NCI-H345 treated with DMSO at 0.1 percent for 48 hours (cell line): ENCODE results near the gene CALY.

Source experiments
- DNase-seq: peaks from one replicate; lab custom pipeline; 2025; ENCODE audit not compliant: unreplicated experiment; lab: John Stamatoyannopoulos, UW

The CALY gene

DNA sequence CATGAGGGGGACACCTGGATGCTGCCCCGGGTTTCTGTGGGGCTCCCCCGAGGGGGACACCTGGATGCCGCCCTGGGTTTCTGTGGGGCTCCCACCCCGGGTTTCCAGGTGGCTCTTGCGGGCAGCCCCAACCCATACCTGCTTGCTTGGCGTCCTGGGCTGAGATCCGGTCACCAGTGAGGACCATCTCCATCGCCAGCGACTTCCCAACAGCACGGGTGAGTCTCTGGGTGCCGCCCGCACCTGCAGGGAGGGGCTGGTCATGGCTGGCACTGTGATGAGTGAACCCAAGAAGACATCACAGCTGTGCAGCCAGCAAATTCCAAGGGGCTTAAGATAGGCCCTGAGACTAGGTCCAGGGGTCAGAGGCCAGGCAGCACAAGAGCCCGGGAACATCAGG lies 30.1 kb upstream of the CALY start:
- DNase-seq, result no peak

DNA sequence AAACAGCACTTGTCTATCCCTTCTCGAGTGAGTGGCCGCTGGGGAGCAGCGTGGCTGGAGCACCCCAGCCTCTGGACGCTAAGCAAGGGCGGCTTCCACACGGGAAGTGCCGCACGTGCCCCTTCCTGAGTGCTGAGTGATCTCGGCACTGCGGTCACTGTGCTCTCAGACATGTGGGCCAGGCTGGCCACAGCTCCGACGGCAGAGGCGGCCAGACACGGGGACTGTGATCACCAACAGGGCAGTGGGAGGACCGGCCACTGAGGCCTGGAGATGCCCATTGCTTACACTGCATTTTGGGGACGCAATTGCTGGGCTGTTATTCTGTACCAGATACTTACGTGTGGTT lies 29.4 kb upstream of the CALY start:
- DNase-seq, result no peak

DNA sequence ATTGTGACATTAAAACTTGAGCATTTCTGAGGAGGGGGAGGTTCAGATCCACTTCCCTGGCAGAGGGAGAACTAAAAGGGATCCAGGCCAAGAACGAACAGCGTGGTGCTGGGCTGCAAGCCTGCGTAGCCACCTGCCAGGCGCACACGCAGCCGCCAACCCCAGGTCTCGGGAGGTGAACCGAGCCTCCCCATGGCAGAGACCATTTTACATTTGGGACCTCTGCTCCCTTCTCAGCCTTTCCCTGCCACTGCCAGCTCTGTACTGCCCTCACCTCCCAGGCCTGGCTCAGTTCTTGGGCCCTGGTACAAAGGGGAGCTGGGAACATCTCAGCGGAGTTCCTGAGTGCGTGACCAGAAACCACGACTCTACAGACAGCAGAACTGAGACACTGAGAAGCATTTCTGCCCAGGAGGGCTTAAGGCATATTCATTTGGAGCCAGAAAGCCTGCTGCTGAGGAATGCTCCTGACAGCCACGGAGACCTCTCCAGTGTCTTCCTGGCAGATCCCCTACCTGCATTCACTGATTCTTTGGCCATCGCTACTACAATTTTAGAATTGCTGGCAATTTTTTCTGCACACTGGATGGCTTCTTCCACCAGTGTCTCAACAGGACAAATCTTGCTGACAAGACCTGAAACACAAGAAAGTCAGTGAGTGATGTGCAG lies 28.9 kb upstream of the CALY start:
- DNase-seq, result no peak

DNA sequence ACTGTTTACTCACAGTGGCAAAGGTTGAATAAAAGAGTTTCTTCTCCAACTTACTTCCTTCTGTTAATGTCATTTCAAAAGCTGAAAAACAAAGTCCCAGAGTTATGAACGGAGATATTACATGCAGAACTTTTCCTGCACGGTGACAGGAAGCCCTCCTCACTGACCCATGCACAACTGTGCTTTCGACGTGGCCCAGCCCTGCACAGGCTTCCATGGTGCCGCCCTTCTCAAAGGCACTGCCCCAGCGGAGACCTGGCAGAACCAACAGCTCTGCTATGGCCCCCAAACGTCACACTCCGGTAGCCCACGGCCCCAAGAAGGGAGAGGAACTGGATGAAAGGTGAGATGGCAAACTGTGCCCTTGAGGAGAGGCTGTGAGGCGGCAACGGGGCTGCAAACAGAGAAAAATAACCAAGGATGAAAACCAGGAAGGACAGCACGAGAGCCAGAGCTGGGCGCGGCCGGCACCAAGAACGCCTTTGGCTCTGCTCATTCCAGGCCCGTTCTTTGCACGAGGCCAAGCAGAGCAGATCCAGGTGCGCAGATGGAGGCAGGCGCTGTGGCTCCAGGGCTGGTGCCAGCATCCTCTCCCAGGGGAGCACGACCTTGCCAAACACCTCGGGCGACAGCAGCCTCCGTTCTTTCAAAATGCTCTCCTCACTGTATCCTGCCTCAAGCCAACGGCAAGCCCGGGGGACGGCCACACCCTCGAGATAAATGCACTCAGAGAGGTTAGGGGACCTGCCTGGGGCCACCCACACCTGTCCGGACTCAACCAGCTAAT lies 28.1 kb upstream of the CALY start:
- no peak for DNase-seq

DNA sequence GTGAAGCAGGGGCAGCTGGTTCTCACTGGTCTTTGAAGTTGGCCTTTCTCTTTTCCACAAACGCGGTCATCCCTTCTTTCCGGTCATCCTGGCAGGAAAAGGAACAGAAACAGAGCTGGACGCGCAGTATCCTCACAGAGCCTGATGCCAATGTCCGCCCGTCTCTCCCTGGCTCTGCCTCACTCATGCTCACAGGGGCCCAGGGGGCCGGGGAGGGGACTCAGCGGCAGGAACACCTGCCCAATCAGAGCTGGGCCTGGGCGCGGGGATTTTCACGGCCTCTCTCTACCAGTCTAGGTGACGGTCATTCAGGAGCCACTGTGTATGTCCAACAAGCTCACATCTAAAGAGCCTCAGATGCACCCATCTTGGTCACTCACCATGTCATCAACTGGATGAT lies 26.1 kb upstream of the CALY start:
- DNase-seq, result no peak

DNA sequence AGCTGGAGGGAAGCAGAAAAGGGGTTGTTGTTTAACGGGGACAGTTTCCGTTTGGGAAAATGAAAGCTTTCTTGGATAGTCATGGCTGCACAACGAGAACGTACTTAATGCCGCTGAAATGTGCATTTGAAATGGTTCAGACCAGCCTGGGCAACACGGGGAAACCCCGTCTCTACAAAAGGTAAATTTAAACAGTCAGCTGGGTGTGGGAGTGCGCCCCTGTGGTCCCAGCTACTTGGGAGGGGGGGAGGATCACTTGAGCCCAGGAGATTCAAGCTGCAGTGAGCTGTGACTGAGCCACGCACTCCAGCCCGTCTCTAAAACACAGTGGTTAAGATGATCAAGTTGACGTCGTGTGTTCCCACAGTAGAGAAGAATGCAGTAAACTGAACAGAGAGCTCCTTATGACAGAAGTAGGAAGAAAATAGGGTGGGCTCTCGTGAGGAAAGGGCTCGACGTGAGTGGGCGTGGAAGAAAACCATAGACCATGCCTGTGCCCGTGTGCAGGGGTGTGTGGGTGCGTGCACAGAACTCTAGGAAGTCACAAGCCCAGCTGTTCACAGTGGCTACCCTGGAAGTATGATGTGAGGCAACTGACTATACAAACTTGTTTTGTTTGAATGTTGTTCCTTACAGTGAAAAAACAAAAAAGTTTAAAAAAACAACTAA lies 25.2 kb upstream of the CALY start:
- no peak for DNase-seq

DNA sequence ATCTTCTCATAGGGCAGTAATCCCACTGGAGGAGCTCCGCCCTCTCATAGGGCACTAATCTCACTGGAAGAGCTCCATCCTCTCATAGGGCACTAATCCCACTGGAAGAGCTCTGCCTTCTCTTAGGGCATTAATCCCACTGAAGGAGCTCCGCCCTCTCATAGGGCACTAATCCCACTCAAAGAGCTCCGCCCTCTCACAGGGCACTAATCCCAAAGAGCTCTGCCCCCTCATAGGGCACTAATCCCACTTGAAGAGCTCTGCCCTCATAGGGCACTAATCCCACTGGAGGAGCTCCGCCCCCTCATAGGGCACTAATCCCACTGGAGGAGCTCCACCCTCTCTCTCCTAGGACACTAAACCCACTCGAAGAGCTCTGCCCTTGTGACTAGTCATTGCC lies 24.5 kb upstream of the CALY start:
- no peak for DNase-seq

DNA sequence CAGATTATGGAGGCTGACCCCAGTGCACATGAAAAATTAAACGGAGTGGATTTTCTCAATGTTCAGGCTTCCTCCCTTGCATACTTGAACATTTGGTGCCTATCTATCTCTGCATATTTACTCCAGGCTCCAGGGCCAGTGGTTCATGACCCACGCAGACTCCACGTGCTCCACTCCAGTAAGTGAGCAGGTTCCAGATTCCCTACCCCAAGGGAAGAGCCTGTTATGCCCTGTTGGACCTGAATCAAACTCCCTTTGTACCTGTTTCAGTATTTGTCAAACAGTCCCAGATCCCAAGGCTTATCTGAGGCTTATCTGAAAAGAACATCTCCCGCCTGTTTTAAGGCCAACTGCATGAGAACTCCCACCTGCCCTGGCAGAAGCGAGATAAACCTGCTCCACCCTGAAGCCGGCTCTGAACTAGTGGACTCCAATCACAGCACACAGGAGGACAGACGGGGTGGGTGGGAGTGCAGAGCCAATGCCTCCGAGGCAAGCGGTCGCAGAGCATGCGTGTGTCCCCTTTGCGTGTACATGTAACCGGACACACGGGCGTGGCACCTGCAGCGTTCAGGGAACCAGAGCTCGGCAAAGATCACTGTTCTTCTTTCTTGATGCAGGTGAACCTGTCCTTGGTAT lies 23.4 kb upstream of the CALY start:
- no peak for DNase-seq

DNA sequence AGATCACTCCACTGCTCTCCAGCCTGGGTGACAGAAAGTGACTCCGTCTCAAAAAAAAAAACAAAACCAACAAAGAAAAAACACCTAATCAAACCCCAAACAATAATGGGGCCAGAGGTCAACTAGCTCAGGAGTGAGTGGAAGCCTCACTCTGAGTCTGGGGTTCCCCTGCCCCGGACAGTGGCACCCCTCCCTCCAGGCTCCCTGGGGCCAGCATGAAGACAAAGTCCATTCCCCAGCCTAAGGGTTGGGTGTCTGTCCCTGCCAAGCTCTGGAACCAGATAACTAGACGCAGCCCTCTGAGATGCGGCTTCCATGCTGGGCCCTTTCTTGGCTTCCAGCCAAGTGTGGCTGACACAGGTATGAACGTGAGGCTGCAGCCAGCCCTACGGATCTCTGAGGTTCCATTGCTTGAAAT lies 22.9 kb upstream of the CALY start:
- DNase-seq, result peak; percentile 58

DNA sequence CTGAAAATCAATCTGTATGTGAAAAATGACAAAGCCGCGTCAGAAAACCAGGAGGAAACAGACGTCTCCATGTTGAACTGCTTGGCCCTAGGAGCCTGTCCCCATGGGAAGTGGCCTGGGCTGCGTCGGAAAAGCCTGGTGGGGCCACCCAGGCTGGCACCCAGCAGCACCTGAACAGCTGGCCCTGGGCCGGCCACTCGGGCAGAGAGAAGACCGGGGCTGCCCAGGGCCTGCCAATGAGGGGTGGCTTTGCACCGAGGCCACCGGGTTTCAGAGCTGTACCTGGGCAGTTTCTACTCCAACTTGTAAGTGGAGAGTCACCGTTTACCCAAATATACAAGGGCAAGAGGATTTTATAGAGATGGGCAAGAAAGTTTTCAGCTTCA lies 22.2 kb upstream of the CALY start:
- no peak for DNase-seq

DNA sequence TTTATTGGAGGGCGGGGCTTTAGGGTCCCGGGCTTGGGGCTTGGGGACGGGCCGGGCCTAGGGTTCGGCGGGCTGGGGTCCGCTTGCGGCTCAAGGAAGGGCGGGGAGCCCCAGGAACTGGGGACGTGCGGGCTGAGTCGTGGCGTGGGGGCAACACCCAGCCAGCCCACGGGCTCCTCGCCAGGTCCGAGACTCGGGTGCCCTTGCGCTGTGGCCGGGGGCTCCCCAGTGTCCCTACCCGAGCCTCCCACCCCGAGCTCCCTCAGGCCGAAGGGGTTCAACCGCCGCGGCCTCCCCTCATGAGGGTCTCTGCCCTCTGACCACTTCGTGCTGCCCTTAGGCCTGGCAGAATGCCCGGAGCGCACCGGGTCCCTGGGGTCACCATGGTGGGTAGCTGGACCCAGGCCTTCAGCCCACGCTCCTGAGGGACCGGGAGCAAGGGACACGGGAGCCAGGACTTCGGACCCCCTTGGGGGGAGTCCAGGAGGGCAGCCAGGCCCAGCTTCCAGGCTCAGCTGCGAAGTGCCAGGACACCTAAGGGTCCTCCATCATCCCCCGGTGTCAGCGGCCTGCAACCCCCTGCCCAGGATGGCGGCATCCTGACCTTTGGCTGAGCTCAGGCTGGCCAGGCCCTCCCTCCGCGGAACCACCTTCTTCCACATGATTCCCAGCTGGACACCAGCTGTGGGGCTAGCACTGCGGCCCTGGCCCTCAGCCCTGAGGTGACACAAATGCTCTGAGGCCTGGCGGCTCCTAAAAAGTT lies 21.6 kb upstream of the CALY start:
- DNase-seq, result no peak

DNA sequence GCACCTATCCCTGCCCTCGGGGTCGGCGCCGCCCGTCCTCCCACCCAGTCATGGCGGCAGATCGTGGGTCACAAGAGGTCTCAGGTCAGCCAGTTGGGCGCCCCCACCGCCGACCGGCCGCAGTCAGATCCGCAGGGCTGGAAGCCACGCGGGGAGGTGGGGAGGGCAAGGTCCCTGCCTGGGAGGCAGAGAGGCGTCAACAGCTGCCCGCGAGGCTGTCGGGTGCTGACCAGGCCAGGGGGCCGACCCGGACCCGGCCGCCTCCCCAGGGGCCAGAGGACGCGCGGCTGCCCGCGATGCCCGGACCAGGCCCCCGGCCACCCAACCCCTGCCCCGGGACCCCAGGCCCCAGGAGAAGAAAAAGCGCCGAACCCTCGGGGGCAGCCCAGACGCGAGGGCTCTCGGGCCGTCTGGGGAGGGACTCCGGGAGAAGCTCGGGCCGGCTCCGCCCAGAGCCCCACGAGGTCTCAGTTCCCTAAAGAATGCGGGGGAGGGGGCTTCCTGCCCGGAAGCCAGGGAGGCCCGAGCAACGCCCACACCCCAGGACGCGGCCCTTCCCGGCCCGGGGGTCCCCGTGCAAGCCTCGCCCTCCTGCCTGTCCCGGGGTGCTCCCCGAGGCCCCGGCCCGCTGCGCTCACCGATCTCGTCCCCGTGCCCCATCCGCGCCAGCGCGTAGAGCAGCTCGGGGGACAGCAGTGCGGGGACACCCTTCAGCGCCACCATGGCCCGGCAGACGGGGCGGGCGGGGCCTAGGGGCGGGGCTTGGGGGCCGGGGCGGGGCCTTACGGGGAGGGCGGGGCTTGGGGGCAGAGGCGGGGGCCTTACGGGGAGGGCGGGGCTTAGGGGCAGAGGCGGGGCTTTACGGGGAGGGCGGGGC lies 20.8 kb upstream of the CALY start, which contains the start of gene FUOM:
TSS of gene FUOM (minus strand) at position 735 of the 877 bp plus-strand sequence. CDS start at position 723, 12 bp downstream.
- DNase-seq, result no peak

DNA sequence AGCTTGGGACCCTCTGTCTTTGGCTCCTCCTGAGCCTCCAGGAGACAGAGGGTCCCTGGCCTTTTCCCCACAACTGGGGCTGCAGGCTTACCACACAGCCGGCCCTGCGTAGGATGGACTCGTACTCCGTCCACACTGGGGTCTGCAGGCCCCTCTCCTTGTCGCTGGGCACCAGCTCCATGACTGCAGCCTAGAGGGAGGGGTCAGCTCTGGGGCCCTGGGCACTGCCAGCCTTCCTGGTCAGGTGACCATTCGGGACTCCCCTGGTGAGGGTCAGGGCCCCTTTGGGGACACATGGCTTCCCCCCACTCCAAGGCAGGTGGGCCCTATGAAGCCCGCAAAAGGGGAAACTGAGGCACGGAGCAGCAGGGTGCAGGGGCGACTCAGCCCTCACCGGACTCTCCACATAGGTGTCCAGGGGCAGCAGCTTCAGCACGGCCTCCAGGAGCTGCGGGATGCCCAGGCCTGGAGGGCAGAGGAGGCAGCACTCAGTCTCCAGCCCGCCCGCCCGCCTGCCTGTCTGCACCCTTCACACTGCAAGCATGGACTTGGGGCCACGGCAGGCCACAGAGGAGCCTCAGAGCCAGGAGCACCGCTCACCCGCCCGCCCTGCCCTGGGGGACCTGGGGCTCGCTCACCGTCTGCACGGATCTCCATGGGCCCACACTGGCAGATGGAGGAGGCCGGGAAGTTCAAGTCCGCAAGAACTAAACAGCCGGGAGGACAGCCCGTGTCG lies 20.0 kb upstream of the CALY start:
- no peak for DNase-seq

DNA sequence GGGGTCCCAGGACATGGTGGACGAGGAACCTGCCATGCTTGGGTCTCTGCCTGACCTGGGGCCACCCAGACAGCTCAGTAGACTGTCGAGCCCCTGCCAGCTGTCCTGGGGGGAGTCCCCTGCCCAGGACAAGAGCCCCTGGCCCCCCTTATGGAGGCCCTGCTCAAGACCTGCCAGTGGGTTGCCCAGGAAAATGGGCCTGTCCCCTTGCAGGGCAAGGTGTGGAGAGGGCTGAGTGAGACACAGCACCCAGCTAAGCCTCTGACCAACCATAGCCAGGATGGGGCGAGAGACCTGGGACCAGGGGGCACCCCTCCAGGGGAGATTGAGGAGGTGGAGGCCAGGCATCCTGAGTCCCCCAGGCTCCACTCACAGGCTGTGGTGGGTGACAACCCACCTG lies 19.3 kb upstream of the CALY start:
- no peak for DNase-seq

DNA sequence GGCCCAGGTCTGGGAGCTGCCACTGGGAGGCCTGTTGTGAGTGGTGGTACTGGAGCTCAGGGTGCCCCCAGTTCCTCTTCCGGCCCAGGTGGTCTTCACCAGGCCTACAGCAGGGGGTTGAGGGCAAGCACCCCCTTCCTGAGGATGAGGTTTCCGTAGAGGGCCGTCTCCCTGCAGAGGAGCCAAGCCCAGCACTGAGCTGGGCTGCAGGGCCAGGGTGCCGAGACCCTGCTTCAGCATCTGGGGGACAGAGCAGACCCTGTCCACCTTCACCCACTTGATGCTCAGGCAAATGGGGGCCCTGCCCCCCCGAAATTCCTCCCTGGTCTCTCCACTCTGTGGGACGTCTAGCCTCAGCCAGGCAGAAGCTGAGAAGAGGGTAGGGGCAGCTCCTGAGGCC lies 18.6 kb upstream of the CALY start:
- DNase-seq, result no peak

DNA sequence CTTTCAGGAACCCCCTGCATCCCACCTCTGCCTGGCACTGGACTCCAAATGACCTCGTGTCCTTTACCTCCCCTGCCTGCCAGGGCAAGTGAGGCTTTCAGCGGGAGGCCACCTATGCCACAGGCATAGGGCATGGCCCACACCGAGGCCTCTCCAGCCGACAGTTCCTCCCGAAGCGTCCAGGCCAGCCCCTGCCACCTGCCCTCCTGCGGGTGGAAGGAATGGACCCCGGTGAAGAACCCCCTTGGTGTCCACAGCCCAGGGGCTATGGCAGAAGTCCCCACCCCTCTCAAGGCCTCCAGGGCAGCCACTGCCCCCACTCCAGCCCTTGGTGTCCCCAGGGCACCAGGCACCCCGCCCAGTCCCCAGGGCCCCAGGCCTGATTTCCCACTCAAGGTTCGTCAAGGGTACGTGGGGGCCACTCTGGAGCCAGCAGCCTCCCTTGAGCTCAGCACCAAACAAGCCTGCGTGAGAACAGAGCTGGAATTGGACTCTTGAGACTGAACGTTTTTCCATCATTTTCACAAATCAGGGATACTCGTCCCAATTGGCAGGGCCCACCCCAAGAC lies 18.1 kb upstream of the CALY start:
- no peak for DNase-seq

DNA sequence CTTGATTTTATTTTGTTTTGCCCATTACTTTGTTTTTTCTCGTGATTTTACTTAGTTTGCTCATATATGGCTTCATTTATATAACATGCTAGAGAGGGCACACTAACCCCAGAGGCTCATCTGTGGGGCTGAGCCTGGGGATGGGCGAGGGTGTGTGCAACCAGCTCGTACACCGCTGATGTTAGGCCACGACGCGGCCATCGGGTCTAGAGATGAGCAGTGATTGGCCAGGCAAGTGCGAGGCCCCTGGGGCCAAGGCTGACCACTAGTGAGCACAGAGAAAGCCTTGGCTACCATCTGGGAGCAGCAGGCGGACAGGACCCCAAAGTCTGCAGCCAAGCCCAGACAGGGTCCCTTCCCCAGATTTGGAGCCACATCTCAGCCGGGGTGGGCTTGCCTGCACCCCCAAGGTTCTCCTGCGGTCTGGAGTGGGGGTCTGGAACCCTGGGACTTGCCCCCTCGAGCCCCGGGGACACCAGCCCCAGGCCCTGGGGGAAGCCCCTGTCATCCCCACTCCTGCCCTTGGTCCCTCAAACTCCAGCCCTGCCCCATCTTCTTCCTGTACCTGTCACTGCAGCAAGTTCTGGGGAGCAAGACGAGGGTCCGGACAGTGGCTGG lies 17.4 kb upstream of the CALY start:
- DNase-seq, result no peak

DNA sequence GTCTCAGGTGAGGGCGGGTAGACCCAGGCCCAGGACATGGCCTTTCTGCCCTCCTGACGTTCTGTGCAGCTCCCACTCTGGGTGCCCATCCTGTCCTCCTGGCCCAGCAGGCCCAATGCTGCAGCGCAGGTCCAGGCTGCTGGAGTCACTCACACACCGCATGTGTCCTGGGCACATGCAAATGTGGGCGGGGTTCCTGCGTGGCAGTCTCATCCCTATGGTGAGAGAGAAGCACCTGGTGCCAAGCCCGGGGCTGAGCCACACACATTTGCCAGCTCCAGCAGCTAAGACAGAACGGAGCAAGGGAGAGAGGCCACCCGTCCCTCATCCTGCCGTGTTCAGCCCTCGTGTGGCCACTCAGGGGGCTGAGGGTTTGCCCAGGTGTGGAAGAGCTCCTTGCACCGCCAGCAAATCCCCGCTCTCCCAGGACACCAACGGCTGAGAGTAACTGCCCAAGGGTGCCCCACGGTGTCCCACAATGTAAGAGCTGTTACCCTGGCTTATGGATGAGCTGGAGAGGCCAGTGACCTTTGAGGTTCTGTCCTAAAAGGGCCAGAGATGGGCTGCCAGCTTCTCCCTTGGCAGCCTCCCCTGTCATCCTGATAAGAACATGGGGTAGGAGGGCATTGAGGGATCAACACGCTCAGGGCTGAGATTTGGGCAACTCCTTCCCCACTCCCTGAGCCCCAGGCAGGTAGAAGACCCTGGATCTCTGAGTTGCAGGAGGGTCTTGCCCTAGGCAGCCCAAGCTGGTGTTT lies 16.7 kb upstream of the CALY start:
- DNase-seq, result no peak
